Caco-2 (cell line): Measurements from ENCODE around the gene AKT1. TPM values are rescaled to one million over a fixed set of nuclear protein-coding genes. Genes with fewer than 3 reads are reported as not detected.

Source experiments
- BruUV-seq: library from RNA; stranded (reverse); fragments of 400-500 nt; replicated peaks from 2 replicates; lab custom pipeline; 2021; lab: Mats Ljungman, UMichigan
- CTCF ChIA-PET: fragments of 300-600 bp; sonication (Branson Sonifier 250); formaldehyde crosslinking; loops from one replicate; lab custom pipeline; 2022; ENCODE audit warnings: antibody characterized with exemption; lab: Charles Lee
- POLR2A ChIA-PET: fragments of 300-600 bp; sonication (Branson Sonifier 250); formaldehyde crosslinking; loops from one replicate; lab custom pipeline; 2022; ENCODE audit warnings: antibody characterized with exemption; lab: Charles Lee
- DNase-seq, 2 experiments: peaks; one replicate each; pipeline versions ENCODE4 v3.0.0 to v3.0.0-alpha.2; 2020 to 2022
- H3K27me3 ChIP-seq: replicated peaks from 2 replicates; pipeline ENCODE4 v1.6.0; 2011; ENCODE audit warnings: low read length; ENCODE audit not compliant: control insufficient read depth, insufficient read depth
- H3K36me3 ChIP-seq: 2 replicates; pipeline ENCODE4 v1.5.1; 2011; ENCODE audit warnings: low read length; ENCODE audit not compliant: control insufficient read depth, insufficient read depth
- H3K4me1 ChIP-seq: fragments of 250-450 bp; sonication (Bioruptor Pico); 2 replicates; pipeline ENCODE4 v1.5.1; 2020; ENCODE audit warnings: mild to moderate bottlenecking
- H3K4me3 ChIP-seq: 2 replicates; pipeline ENCODE4 v1.5.1; 2011; ENCODE audit warnings: low read depth, mild to moderate bottlenecking, control low read depth, low read length
- H3K9me3 ChIP-seq: fragments of 250-450 bp; sonication (Bioruptor Pico); 2 replicates; pipeline ENCODE4 v1.5.1; 2020; ENCODE audit warnings: mild to moderate bottlenecking, moderate library complexity
- H3K27ac Mint-ChIP-seq: one replicate; pipeline ENCODE4 v1.8.0; 2022; ENCODE audit warnings: mixed read lengths; ENCODE audit not compliant: unreplicated experiment
- H3K27me3 Mint-ChIP-seq: one replicate; pipeline ENCODE4 v1.8.0; 2022; ENCODE audit warnings: mixed read lengths; ENCODE audit not compliant: insufficient read depth, unreplicated experiment
- H3K36me3 Mint-ChIP-seq: one replicate; pipeline ENCODE4 v1.8.0; 2022; ENCODE audit warnings: mild to moderate bottlenecking, mixed read lengths; ENCODE audit not compliant: insufficient read depth, unreplicated experiment
- H3K4me1 Mint-ChIP-seq: one replicate; pipeline ENCODE4 v1.8.0; 2022; ENCODE audit warnings: low read depth, mixed read lengths; ENCODE audit not compliant: unreplicated experiment
- H3K4me3 Mint-ChIP-seq: one replicate; pipeline ENCODE4 v1.8.0; 2022; ENCODE audit warnings: mild to moderate bottlenecking, moderate library complexity, mixed read lengths; ENCODE audit not compliant: unreplicated experiment
- H3K9me3 Mint-ChIP-seq: one replicate; pipeline ENCODE4 v1.8.0; 2022; ENCODE audit warnings: mixed read lengths; ENCODE audit not compliant: unreplicated experiment
- intact Hi-C: fragments of 100-400 bp; cut with micrococcal nuclease; formaldehyde crosslinking; loops from one replicate; pipeline ENCODE4 v1.10.0; 2022; ENCODE audit not compliant: unreplicated experiment
- total RNA-seq: library from RNA; stranded (reverse); gene quantifications from 2 replicates; pipeline ENCODE4 v1.2.3, GENCODE V29; 2022
- TF ChIP-seq, protein P1 (sequence below), 2 experiments: fragments of 200-600 bp in 1 of 2; IDR thresholded peaks; 1 replicate in 1 of 2; 2 replicates in 1 of 2; pipeline versions ENCODE4 v1.5.1 to v1.8.0; 2011 to 2022; ENCODE audit warnings: antibody characterized with exemption in 1 of 2, control low read depth in 1 of 2, inconsistent platforms in 1 of 2, low read depth in 1 of 2, low read length in 1 of 2, mild to moderate bottlenecking in 1 of 2, moderate library complexity in 1 of 2; ENCODE audit not compliant: insufficient read depth in 1 of 2, severe bottlenecking in 1 of 2, unreplicated experiment in 1 of 2

Gene AKT1
- total RNA-seq, 1 experiment from 2014 or later: 110 TPM

DNA sequence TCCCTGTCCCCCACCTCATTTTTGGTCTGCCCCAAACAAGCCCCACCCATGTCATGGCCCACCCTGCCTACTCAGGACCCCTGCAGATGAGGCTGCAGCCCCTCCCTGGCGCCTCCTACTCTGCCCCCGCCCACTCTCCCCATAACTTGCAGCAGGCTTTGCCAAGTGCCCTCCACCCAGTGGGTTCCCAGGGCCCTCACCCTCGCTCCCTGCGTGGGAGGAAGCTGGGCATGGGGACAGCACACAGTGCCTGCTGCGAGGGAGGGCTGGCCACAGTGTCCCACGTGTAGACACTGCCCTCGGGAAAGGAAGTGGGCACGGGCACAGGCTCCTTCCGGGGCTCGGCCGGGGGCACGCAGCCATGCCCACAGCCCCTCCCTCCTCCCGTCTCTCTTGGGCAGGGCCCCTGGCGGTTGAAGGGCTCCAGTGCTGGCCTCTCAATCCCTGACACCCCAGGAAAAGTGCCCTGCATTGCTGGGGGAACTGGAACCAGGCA lies 9.4 kb downstream of the AKT1 start:
- no peaks in the 10 kb centered on the region for H3K9me3 ChIP-seq
- peaks cover 6% of the 10 kb centered on the region for H3K36me3 Mint-ChIP-seq
- H3K36me3 ChIP-seq: no peaks in the 10 kb centered on the region
- no peaks in the 10 kb centered on the region for H3K4me1 Mint-ChIP-seq
- no peaks in the 10 kb centered on the region for H3K27me3 Mint-ChIP-seq
- TF ChIP-seq, protein P1, sequence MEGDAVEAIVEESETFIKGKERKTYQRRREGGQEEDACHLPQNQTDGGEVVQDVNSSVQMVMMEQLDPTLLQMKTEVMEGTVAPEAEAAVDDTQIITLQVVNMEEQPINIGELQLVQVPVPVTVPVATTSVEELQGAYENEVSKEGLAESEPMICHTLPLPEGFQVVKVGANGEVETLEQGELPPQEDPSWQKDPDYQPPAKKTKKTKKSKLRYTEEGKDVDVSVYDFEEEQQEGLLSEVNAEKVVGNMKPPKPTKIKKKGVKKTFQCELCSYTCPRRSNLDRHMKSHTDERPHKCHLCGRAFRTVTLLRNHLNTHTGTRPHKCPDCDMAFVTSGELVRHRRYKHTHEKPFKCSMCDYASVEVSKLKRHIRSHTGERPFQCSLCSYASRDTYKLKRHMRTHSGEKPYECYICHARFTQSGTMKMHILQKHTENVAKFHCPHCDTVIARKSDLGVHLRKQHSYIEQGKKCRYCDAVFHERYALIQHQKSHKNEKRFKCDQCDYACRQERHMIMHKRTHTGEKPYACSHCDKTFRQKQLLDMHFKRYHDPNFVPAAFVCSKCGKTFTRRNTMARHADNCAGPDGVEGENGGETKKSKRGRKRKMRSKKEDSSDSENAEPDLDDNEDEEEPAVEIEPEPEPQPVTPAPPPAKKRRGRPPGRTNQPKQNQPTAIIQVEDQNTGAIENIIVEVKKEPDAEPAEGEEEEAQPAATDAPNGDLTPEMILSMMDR (IDR thresholded peaks at IDR 0.05; ENCODE audit: insufficient read depth in 1 of 2, low read depth in 1 of 2, low read length in 1 of 2, severe bottlenecking in 1 of 2, unreplicated experiment in 1 of 2): no peak
- ChIA-PET POLR2A (no interaction called here), CTCF (no interaction called here)
- H3K27me3 ChIP-seq: no peaks in the 10 kb centered on the region
- no peak for DNase-seq
- H3K4me3 Mint-ChIP-seq: no peak overlapping the region
- BruUV-seq: no TSS peak
- no peaks in the 10 kb centered on the region for H3K9me3 Mint-ChIP-seq
- H3K4me1 ChIP-seq: no peaks in the 10 kb centered on the region
- no peak overlapping the region for H3K27ac Mint-ChIP-seq
- H3K4me3 ChIP-seq: no peak overlapping the region
- intact Hi-C loops: no loop called here

DNA sequence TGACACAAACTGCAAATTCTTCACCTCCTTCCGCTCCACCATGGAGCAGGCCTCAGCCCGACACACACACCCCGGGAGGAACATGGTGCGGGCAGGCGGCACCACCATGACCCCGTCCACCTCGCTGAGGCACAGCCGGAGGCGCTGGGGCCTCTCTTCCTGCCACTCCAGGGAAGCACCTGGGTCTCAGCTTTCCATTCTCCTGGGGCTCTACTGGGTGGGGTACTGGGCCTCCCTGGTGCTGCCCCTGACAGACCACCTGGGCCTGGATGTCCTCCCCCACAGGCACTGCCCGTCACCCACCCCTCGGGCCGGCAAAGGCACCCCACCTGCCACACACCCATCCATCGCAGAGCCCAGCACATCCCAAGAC lies 9.9 kb downstream of the AKT1 start:
- CTCF ChIA-PET: no interaction called here
- H3K27me3 ChIP-seq: no peaks in the 10 kb centered on the region
- H3K36me3 Mint-ChIP-seq: peaks cover 6% of the 10 kb centered on the region
- no peak overlapping the region for H3K4me3 ChIP-seq
- no peaks in the 10 kb centered on the region for H3K9me3 Mint-ChIP-seq
- H3K27me3 Mint-ChIP-seq: no peaks in the 10 kb centered on the region
- no peaks in the 10 kb centered on the region for H3K4me1 ChIP-seq
- H3K9me3 ChIP-seq: no peaks in the 10 kb centered on the region
- H3K4me1 Mint-ChIP-seq: no peaks in the 10 kb centered on the region
- POLR2A ChIA-PET: no interaction called here
- H3K4me3 Mint-ChIP-seq: no peak overlapping the region
- no peaks in the 10 kb centered on the region for H3K36me3 ChIP-seq
- H3K27ac Mint-ChIP-seq: no peak overlapping the region
- TF ChIP-seq, protein P1 (IDR thresholded peaks at IDR 0.05; ENCODE audit: insufficient read depth in 1 of 2, low read depth in 1 of 2, low read length in 1 of 2, severe bottlenecking in 1 of 2, unreplicated experiment in 1 of 2): no peak
- intact Hi-C loops: no loop called here
- BruUV-seq: no TSS peak
- DNase-seq: no peak

DNA sequence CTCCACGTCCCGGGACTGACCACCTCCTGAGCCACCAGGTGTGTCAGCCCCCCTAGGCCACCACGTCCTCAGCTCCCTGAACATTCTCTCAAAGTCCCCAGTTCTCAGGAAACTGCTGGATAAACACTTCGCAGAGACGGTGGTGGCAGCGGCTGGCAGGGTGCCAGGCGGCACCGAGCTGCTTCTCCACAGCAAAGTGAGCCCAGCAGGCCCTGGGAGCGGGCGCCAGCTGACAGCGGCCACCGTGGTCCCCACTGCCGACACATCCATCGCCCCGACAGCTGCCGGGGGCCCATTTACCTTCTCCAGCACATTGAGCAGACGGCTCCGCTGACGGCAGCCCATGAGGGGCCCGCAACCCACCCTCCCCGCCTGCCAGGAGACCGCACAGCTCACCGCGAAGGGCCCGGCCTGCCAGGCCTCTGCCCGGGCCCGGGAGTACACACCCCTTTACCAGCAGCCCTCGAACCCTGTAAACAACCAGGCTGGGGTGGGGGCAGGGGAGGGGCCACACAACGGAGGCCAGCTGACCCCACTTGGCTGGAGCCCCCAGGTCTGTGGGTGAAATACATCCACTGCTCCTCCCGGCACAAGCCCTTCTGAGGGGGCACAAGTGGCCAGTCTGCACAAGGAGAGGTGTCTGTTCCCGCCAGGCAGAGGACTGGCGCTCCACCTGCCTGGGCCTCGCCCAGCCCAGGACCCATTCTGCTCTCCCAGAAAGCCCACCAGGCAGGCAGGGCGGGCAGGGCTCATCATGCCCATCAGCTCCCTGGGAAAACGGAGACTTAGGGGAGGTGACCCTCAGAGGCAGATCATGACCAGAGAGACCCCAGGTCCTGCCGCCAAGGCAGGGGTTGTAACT lies 10.5 kb downstream of the AKT1 start:
- intact Hi-C loops: no loop called here
- no peak overlapping the region for H3K27ac Mint-ChIP-seq
- Histone ChIP-seq H3K36me3 (no peaks in the 10 kb centered on the region), H3K27me3 (no peaks in the 10 kb centered on the region), H3K4me1 (no peaks in the 10 kb centered on the region), H3K4me3 (no peak overlapping the region), H3K9me3 (no peaks in the 10 kb centered on the region)
- TF ChIP-seq, protein P1 (IDR thresholded peaks at IDR 0.05; ENCODE audit: insufficient read depth in 1 of 2, low read depth in 1 of 2, low read length in 1 of 2, severe bottlenecking in 1 of 2, unreplicated experiment in 1 of 2): no peak
- no peak for DNase-seq
- H3K4me3 Mint-ChIP-seq: no peak overlapping the region
- no peaks in the 10 kb centered on the region for H3K4me1 Mint-ChIP-seq
- no TSS peak for BruUV-seq
- H3K9me3 Mint-ChIP-seq: no peaks in the 10 kb centered on the region
- CTCF ChIA-PET: interaction anchor here (0.6 kb wide), 1 partner anchor 359 kb away, joined by 9 read pairs; no protein-coding TSS in a partner anchor
- H3K27me3 Mint-ChIP-seq: no peaks in the 10 kb centered on the region
- H3K36me3 Mint-ChIP-seq: peaks cover 6% of the 10 kb centered on the region
- POLR2A ChIA-PET: no interaction called here
